22Rv1 (cell line): ENCODE measurements around the gene POT1.

ENCODE experiments used
- H3K27ac ChIP-seq: fragments of 450-650 bp; 2 replicates; pipeline ENCODE4 v1.5.1; 2017
- CTCF ChIP-seq: fragments of 450-650 bp; IDR thresholded peaks from 2 replicates; pipeline ENCODE4 v1.5.1; 2017; ENCODE audit warnings: mild to moderate bottlenecking
- ZFX ChIP-seq: fragments of 450-650 bp; IDR thresholded peaks from 2 replicates; pipeline ENCODE4 v1.6.1; 2017; ENCODE audit warnings: antibody characterized with exemption, borderline replicate concordance

The POT1 gene

GRCh38 chr7:124942399-124942798, 12.8 kb upstream of the POT1 start:
- TF ChIP-seq CTCF, result no peak
- TF ChIP-seq ZFX, result no peak
- no peak overlapping the region for H3K27ac ChIP-seq

GRCh38 chr7:124940306-124940705, 10.7 kb upstream of the POT1 start:
- H3K27ac ChIP-seq, result no peak overlapping the region
- TF ChIP-seq CTCF (no peak), ZFX (no peak)

- no peak overlapping the region for H3K27ac ChIP-seq
- no peak for TF ChIP-seq CTCF
- no peak for TF ChIP-seq ZFX
Measured at GRCh38 chr7:124938128-124938527, 8.5 kb upstream of the POT1 start.

GRCh38 chr7:124937076-124937475, 7.5 kb upstream of the POT1 start:
- H3K27ac ChIP-seq, result no peak overlapping the region
- no peak for TF ChIP-seq CTCF
- TF ChIP-seq ZFX, result no peak

- H3K27ac ChIP-seq, result no peak overlapping the region
- TF ChIP-seq ZFX (no peak), CTCF (no peak)
Measured at GRCh38 chr7:124934841-124935240, 5.2 kb upstream of the POT1 start.

GRCh38 chr7:124930655-124931597, 1.3 kb upstream of the POT1 start:
- no peak for TF ChIP-seq ZFX
- no peak for TF ChIP-seq CTCF
- H3K27ac ChIP-seq, result peak overlapping the region; percentile 80; the same call in 1 of the 2 replicates

- TF ChIP-seq ZFX, result no peak
- TF ChIP-seq CTCF, result no peak
- peak overlapping the region; percentile 80 for H3K27ac ChIP-seq
Measured at GRCh38 chr7:124930173-124930623, 573 bp upstream of the POT1 start.
